GM18909 (cell line): ENCODE results near the gene BABAM2.

Experiments
- ATAC-seq: cut with Tn5 transposase; IDR thresholded peaks from one replicate; pipeline ENCODE4 v1.9.1; 2021; ENCODE audit warnings: mild to moderate bottlenecking; ENCODE audit not compliant: unreplicated experiment, poor library complexity

The BABAM2 gene

DNA sequence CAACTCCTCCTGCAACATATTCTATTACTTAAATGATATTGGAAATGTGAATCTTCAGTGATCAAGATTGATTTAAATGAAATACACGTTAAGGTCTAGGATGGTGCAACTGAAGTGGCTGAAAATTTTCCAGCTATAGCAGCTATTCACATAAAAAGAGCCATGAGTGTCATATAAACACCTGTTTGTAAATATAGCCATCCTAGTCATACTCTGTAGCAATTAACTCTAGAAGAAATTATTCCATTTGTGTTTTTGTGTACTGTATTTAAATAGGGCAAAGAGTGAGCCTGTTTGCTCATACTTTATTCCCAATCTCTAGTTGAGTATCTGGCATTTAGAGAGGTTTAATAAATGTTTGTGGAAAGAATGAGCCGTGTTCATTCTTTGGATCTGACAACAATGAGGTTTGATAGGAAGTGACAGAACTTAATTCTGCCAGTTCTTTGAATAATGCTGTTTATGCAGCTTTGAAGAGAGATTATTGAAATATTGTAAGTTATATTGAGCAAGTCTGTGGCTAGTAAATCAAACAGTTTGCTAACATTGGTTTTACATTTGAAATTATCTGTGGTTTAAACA lies 49.7 kb downstream of the BABAM2 start:
- ATAC-seq = no peak

DNA sequence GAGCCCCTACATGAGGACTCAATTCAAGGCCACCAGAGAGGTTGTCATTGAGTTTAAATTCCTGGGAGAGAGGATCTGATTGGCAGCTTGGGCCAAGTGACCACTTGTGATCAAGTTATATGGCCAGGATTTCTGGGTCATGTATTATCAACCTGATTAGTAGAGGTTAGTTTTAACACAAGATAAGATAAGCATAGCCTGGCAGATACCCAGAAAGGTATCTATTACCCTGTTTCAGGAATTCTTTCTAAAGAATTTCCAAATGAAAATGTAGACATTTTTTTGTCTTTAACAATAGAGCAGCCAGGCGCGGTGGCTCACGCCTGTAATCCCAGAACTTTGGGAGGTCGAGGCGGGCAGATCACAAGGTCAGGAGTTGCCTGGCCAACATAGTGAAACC lies 50.5 kb downstream of the BABAM2 start:
- ATAC-seq = no peak

DNA sequence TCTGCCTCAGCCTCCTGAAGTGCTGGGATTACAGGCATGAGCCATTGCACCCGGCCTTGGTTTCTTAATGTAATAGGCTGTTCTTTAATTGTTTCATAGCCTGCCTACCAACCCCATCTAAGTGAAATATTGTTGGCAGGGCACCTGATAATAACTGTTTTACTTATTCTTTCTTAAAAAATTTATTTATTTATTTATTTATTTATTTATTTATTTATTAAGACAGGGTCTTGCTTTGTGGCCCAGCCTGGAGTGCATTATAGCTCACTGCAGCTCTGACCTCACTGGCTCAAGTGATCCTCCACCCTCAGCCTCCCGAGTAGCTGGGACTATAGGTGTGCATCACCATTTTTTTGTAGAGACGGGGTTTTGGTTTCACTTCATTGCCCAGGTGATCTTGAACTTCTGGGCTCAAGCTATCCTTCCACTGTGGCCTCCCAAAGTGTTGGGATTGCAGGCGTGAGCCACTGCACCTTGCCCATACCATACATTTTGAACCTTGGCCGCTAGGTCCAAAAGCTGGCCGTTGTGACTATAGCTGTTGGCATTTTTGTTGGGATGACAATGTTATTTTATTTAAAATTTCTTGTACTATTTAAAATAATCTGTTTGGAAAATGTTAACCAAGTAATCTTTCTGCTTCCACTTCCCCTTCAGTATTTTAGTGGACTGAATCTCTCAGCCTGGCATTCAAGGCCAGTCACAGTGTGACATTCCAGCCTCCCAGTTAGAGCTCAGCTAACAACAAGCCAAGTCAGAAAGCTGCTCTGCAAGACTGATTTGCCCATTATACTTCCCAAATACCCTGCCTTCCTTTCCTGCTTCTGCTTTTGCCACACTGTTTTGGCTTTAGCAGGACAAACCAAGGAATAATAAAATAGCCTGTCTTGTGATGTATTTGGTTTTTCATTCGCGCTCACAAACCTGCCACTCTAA lies 52.4 kb downstream of the BABAM2 start:
- ATAC-seq = no peak

DNA sequence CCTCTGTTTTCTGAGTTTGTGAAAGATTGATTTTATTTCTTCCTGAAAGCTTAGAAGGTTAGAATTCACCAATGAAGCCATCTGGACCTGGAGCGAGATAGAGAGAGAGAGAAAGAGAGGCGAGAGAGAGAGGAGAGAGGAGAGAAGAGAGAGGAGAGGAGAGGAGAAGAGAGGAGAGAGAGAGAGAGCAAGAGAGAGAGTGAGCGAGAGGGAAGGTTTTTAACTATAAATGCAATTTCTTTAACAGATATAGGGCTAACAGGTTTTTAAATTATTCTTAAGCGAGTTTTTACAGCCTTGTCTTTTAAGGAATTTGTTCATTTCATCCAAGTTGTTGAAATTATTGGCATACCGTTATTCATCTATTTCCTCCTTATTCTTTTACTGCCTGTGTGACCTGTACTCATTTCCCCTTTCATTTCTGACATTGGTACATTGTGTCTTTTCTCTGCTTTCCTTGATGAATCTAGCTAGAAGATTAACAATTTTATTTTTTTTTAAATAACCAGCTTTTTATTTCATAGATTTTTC lies 56.1 kb downstream of the BABAM2 start:
- ATAC-seq = no peak

DNA sequence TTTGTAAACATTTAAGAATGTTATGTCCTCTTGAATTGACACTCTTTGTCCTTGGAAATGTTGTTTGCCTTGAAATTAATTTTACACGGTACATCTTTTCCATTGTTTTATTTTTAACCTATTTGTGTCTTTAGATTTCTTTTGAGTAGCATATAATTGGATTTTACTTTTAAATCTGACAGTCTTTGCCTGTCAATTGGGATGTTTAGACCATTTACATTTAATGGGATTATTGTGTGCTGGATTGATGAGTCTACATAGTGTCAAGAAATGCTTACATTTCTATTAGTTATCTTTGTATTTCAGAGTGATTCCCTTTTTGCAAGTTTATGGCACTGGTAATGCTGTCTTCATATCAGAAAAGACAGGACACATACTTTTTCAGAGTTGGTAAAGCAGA lies 61.5 kb downstream of the BABAM2 start:
- no peak for ATAC-seq

DNA sequence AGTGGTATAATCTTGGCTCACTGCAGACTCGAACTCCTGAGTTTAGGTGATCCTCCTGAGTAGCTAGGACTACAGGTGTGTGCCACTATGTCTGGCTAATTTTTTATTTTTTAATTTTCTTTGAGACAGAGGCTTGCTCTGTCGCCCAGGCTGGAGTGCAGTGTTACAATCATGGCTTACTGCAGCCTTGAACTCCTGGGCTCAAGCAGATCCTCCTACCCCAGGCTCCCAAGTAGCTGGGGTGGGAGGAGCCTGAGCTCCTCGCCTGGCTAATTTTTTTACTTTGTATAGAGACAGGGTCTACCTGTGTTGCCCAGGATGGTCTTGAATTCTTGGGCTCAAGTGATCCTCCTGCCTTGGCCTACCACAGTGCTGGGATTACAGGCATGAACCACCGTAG lies 62.5 kb downstream of the BABAM2 start:
- ATAC-seq = no peak

DNA sequence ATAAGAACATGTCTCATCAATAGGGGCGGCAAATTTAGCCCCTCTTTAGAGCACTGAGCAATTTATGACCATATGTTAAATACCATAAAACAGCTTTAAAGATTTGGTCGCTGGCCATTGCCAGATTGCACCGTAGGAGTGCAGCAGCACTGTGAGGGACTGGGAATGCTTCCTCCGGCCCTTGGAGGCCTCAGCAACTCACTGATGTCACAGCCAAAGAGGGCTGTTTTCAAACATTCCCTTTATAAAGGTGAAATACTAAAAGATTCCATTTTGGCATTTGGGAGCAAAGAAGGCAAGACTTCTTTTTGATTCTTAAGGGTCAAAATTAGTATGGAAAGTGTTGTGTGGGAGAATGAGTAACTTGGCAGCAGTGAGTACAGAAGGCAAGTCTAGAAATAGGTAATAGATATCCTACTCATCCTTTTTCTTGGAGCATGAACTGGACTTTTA lies 63.7 kb downstream of the BABAM2 start:
- ATAC-seq = no peak

DNA sequence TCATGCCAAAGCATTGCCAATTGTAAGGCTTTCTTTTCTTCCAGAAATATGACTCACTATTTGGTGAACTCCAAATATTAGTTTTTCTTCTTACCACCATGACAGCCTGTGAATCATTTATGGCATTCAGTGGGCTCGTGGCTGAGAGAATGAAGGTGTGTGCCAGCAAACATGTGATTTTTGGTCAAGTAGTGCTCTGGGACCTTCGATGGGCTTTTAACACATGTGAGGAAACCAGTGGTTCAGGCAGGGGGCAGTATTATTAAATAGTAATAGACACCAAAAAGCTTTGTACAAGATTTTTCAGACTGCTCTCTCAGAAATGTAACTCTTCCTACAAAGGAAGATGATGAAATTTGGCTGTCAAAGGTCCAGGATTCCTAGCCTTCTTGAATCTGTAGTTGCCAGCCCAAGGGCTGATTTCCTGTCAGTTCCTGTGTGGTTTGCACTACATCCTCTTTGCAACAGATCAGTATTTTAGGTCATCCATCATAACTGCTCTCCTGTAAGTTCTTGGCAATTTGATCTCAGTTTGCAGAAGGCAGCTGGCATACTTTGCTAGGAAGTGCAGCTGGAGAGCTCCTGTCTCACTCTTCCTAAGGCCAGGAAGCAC lies 64.3 kb downstream of the BABAM2 start:
- no peak for ATAC-seq

DNA sequence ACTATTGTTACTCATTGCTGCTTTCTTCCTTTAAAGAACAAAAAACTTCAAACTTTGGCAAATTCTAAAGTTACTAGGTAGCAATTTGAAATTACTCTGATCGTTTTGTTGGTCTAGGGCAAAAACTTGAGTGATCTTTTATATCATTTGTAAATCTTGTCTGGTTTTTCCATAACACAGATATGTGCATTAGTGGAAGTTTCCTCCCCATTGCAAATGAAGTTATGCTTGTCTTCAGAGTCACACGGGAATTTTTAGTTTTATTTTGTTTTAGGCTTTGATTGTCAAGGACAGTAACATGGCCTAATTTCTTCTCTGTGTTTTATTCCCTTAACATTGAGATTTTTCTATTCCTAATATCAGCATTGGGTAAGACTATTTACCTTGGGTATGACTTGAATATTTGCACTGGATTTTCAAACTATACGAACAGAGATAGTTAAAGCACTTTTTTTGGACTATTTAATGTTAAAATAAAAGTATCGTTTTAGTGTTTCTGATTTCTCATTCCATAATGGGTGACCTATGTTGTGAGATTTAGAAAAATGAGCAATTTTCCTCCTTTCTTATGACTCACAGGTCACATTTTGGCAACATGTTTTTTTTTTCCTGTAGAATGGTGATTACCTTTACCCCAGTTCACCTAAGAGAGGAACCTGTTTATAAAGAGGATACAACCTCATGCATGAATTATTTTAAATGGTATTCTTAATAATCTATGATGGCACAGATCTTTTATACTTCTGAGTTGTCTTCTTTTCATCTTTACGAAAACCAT lies 65.0 kb downstream of the BABAM2 start:
- no peak for ATAC-seq

DNA sequence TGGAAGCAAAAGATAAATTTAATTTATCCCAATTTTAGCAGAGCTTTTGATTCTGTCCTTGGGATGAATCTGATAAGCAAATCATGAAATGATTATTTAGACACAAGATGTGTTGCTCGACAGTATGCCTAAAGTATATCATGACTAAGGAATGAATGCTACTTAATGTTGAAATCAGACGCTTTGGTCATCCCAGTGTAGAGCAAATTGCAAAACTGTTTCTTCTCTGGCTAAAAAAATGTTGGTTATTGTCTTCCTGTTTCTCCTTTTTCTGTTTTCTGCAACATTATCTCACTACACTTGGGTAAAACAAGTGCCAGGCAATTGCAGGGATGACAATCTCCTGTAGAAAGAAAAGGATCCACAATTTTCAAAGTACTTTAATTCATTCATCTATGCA lies 66.4 kb downstream of the BABAM2 start:
- no peak for ATAC-seq

DNA sequence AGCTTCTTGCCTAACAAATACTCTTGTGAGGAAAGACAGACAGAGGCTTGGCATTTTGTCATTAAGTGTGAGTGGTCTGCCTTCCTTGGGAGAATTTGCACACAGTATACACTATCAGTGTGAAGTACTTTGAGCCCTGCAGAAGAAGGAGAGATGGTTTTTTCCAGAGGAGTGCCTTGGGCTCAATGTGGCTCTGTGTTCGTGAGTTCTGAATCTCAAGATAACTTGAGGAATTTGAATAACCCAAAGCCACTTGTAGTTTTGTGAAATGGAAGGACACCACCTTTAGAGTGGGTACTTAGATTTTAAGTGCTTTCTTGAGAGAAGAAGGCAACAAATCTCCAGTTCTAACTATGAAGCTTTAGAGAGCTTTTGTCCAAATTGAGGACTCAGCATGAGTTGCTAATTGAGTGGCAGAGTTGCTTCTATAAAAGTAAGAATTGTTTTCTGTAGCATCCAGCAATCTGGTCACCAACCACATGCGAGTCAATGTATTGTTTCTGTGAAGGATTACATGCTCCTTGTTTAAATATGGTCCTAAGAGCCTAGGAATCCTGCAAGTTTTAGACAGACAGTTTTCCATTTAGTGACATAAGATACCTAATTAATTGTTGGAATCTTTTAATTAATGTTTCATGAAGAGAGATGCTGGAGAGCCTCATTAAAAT lies 68.3 kb downstream of the BABAM2 start:
- no peak for ATAC-seq

DNA sequence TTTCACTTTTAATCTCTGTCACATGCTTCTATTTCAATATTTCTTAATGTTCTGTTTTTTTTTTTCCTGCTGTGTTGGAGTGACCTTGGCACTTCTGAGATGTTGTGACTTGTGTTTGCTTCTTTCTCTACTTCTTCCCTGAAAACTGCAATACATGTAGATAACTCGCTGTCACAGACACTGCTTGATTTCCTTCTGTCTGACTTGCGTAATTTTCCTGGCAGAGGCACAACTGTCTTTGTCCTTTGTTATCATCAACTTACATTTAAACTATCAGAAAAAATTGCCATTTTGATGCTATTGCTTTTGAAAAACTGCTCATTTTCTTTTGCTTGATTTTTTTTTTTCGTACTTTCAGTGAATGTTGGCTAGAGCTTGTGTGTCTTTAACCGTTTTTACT lies 69.0 kb downstream of the BABAM2 start:
- ATAC-seq = no peak

DNA sequence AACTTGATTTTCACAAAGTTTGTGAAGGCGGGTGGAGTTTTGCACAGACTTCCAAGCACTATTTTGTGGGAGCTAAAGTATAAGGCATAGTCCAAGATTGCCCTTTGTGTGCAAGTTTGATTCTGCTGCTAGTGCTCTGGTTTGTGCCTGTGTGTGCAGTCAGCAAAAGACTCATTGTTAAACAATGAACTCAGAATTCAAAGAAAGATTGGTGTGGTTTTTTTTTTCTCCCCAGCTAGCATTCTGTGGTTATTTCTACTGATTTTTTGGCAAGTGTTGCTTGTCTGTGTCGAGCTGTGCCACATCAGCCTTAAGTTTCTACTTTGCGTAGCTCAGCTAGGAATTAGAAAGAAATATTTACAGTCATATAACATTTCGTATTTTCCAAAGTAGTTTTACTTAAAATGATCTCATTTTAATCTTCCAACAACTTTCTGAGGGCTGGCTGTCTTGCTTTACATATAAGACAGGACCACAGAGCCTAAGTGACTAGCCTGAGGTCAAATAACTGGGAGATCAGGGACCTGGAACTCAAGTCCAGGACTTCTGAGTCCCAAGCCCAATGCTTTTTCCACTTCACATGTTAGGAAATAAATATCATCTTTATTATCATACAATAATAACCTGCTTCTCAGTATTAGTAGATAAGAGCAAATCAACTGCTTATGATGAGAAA lies 69.8 kb downstream of the BABAM2 start:
- no peak for ATAC-seq

DNA sequence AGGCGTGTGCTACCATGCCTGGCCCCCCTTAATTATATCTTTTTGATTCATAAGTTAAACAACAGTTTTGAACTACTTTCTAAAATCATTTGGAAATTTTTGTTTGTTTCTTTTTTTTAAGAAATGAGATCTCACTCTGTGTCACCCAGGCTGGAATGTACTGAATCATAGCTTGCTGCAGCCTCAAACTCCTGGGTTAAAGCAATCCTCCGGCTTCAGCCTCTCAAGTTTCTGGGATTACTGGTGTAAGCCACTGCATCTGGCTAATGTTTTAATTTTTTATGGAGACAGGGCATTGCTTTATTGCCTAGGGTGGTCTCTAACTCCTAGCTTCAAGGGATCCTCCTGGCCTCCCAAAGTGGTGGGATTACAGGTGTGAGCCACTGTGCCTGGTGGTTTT lies 71.5 kb downstream of the BABAM2 start:
- ATAC-seq = no peak

DNA sequence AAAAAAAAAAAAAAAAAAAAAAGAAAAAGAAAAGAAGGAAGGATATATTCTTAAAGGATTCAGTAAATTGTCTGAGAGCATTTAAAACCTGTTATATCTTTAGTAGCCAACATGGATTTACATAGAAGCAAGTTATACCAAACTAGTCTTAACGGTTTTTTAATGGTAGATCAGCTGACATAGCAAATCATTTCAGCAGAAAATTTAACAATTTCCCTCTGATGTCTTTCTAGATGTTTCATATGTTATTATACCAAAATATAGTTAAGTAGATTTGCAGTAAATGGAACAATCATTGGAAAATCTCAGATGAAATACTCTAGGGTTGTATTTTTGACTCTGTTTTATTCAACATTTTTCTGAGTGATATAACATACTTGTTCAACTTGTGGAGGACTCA lies 72.9 kb downstream of the BABAM2 start:
- no peak for ATAC-seq

DNA sequence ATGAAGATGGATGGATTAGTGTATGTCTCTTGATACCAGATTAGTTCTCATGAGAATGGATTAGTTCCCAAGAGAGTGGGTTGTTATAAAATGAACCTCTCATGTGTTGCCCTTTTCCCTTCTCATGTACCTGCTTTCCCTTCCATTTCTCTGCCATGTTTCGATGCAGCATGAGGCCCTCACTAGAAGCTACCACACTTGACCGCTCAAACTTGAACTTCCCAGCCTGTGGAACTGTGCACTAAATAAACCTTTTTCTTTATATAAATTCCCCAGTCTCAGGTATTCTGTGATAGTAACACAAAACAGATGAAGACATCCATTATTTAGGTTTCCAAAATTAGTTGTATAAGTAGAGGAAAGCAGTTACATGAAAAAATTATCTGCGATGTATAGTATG lies 73.5 kb downstream of the BABAM2 start:
- no peak for ATAC-seq

DNA sequence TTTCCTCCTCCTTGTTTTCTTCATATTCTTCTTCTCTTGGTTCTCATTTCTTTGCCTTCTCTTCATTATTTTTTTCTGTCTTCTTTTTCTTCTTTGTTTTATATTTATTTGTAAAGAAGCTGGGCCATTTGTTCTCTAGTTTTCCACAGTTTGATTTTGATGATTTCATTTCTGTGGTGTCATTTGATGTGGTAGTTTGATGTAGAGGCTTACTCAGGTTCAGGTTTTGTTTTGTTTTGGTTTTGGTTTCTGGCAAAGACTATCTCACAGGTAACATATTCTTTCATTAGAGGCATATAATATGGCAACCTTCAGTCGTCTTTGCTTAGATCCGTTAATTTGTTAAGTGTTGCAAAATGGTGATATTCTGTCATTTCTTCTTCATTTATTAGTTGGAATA lies 75.3 kb downstream of the BABAM2 start:
- ATAC-seq = no peak

DNA sequence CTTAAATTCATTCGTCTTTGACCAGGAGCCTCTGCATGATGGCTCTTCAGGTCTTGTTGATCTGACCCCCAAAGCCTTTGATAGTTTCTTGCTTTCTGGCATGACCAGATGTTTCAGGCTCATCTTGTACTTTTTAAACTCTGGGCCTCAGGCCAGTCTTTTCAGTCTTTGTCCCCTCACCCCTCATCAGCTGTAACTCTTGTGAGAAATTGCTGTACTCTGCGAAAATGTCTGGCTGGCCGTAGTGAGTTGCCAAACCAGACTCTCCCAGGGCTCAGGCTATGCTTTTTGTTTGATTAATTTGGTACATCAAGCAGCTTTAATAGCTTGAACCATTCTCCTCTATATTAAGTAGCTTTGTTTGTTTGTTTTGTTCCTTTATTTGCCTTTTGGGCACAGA lies 75.9 kb downstream of the BABAM2 start:
- ATAC-seq = no peak

DNA sequence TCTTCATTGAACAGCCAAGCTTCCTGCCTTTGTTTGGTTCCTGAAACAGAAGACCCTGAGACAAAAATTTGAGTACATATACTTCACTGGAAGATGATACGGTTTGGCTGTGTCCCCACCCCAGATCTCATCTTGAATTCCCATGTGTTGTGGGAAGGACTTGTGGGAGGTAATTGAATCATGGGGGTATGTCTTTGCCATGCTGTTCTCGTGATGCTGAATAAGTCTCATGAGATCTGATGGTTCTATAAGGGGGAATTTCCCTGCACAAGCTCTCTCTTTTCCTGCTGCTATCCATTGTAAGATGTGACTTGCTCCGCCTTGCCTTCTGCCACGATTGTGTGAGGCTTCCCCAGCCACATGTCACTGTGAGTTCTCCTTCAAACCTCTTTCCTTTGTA lies 76.5 kb downstream of the BABAM2 start:
- ATAC-seq = no peak
